SK-N-SH (cell line): ENCODE measurements around the gene CSRP1. TPM values are rescaled to one million over a fixed set of nuclear protein-coding genes. Genes with fewer than 3 reads are reported as not detected.

Experiments used
- CTCF ChIA-PET: fragments of 300-600, 350-600 bp; formaldehyde crosslinking; extraction: SDS; loops from one replicate; lab custom pipeline; 2021; lab: Yijun Ruan, JAX
- POLR2A ChIA-PET: fragments of 350-600 bp; sonication (Branson Sonifier 250); formaldehyde crosslinking; extraction: SDS; loops from one replicate; lab custom pipeline; 2020; ENCODE audit warnings: antibody characterized with exemption, inconsistent platforms; lab: Yijun Ruan, JAX
- DNase-seq: peaks from one replicate; pipeline ENCODE4 v3.0.0; 2012
- H2AFZ ChIP-seq: fragments of 200-600 bp; sonication (generic); 2 replicates; pipeline ENCODE4 v1.8.1; 2016; ENCODE audit warnings: antibody characterized with exemption, mild to moderate bottlenecking, low read depth
- H3F3A ChIP-seq: fragments of 200-600 bp; sonication (generic); replicated peaks from 2 replicates; pipeline ENCODE3; 2016; ENCODE audit warnings: antibody characterized with exemption, mild to moderate bottlenecking; ENCODE audit not compliant: insufficient read depth
- H3K27ac ChIP-seq, 2 experiments: fragments of 200-500 bp in 1 of 2; fragments of 200-600 bp in 1 of 2; sonication (Bioruptor generic) in 1 of 2; sonication (generic), shearing (Covaris generic) in 1 of 2; 2 replicates each; pipeline versions ENCODE4 v1.5.1 to v1.6.1; 2014 to 2016; ENCODE audit warnings: low read depth in 2 of 2, inconsistent platforms in 1 of 2, low read length in 1 of 2, mild to moderate bottlenecking in 1 of 2, mixed read lengths in 1 of 2
- H3K27me3 ChIP-seq: fragments of 200-600 bp; sonication (generic), shearing (Covaris generic); 2 replicates; pipeline ENCODE4 v1.6.1; 2016; ENCODE audit warnings: mixed run types; ENCODE audit not compliant: insufficient read depth
- H3K36me3 ChIP-seq, 2 experiments: fragments of 200-500 bp in 1 of 2; fragments of 200-600 bp in 1 of 2; sonication (Bioruptor generic) in 1 of 2; sonication (generic) in 1 of 2; replicated peaks in 1 of 2; 2 replicates each; pipeline versions ENCODE3 to v1.5.1; 2014 to 2016; ENCODE audit warnings: low read length in 1 of 2, mild to moderate bottlenecking in 1 of 2; ENCODE audit not compliant: insufficient read depth in 2 of 2, control insufficient read depth in 1 of 2
- H3K4me1 ChIP-seq, 2 experiments: fragments of 200-500 bp in 1 of 2; fragments of 200-600 bp in 1 of 2; sonication (Bioruptor generic) in 1 of 2; sonication (generic), shearing (Covaris generic) in 1 of 2; 2 replicates each; pipeline versions ENCODE4 v1.5.1 to v1.6.1; 2014 to 2016; ENCODE audit warnings: low read depth in 1 of 2, low read length in 1 of 2, mixed run types in 1 of 2; ENCODE audit not compliant: insufficient read depth in 2 of 2, control insufficient read depth in 1 of 2
- H3K4me2 ChIP-seq: fragments of 200-600 bp; sonication (generic), shearing (Covaris generic); 2 replicates; pipeline ENCODE4 v1.6.1; 2017; ENCODE audit warnings: mixed run types
- H3K4me3 ChIP-seq, 2 experiments: fragments of 200-500 bp in 1 of 2; fragments of 200-600 bp in 1 of 2; sonication (Bioruptor generic) in 1 of 2; sonication (generic), shearing (Covaris generic) in 1 of 2; 2 replicates each; pipeline versions ENCODE4 v1.5.1 to v1.8.1; 2014 to 2016; ENCODE audit warnings: low read depth in 2 of 2, inconsistent platforms in 1 of 2, low read length in 1 of 2, mild to moderate bottlenecking in 1 of 2, mixed read lengths in 1 of 2, moderate library complexity in 1 of 2
- H3K79me2 ChIP-seq: fragments of 200-600 bp; sonication (generic); 2 replicates; pipeline ENCODE4 v1.8.1; 2017; ENCODE audit warnings: mild to moderate bottlenecking; ENCODE audit not compliant: insufficient read depth
- H3K9ac ChIP-seq: fragments of 200-600 bp; sonication (generic); 2 replicates; pipeline ENCODE4 v1.6.1; 2017; ENCODE audit warnings: mixed run types
- H3K9me2 ChIP-seq: fragments of 200-600 bp; sonication (generic); 2 replicates; pipeline ENCODE4 v1.6.1; 2017; ENCODE audit warnings: mixed run types
- H3K9me3 ChIP-seq: fragments of 200-600 bp; sonication (generic); 2 replicates; pipeline ENCODE4 v1.6.1; 2017; ENCODE audit warnings: mixed run types, mild to moderate bottlenecking, moderate library complexity
- H4K20me1 ChIP-seq: fragments of 200-600 bp; sonication (generic); 2 replicates; pipeline ENCODE4 v1.6.1; 2017; ENCODE audit warnings: mild to moderate bottlenecking, mixed run types; ENCODE audit not compliant: insufficient read depth
- CHD2 ChIP-seq: fragments of 150-350 bp; IDR thresholded peaks from 2 replicates; pipeline ENCODE4 v1.6.1; 2018; ENCODE audit warnings: low read length; ENCODE audit not compliant: partially characterized antibody
- CTCF ChIP-seq: fragments of 200-600 bp; sonication (generic); IDR thresholded peaks from 2 replicates; pipeline ENCODE4 v1.6.1; 2017; ENCODE audit warnings: antibody characterized with exemption, mild to moderate bottlenecking, moderate library complexity
- ELF1 ChIP-seq: IDR thresholded peaks from 2 replicates; pipeline ENCODE4 v1.4.0; 2012
- EP300 ChIP-seq, 2 experiments: IDR thresholded peaks; 2 replicates each; pipeline versions ENCODE4 v1.4.0 to v1.6.1; 2012; ENCODE audit warnings: borderline replicate concordance in 1 of 2, low read depth in 1 of 2, low read length in 1 of 2
- EZH2phosphoT487 ChIP-seq: fragments of 200-600 bp; sonication (generic); IDR thresholded peaks from 2 replicates; pipeline ENCODE4 v1.6.1; 2017; ENCODE audit warnings: low read depth, mixed run types, mild to moderate bottlenecking, antibody characterized with exemption, moderate library complexity, borderline replicate concordance
- FOSL2 ChIP-seq: IDR thresholded peaks from 2 replicates; pipeline ENCODE4 v1.4.0; 2012; ENCODE audit warnings: low read depth, mild to moderate bottlenecking, moderate library complexity, borderline replicate concordance
- FOXJ3 ChIP-seq: sonication (generic); formaldehyde crosslinking; IDR thresholded peaks from 2 replicates; pipeline ENCODE4 v1.5.1; 2020; ENCODE audit warnings: mild to moderate bottlenecking, missing genetic modification reagents
- GABPA ChIP-seq: IDR thresholded peaks from 2 replicates; pipeline ENCODE4 v1.4.0; 2012; ENCODE audit warnings: low read depth, mild to moderate bottlenecking
- JUND ChIP-seq: IDR thresholded peaks from 2 replicates; pipeline ENCODE4 v1.4.0; 2012
- MXI1 ChIP-seq: IDR thresholded peaks from 2 replicates; pipeline ENCODE4 v1.6.1; 2012; ENCODE audit warnings: mild to moderate bottlenecking, low read depth, low read length, improper control_type of control experiment
- NFIC ChIP-seq: IDR thresholded peaks from 2 replicates; pipeline ENCODE4 v1.4.0; 2012; ENCODE audit warnings: borderline replicate concordance
- NRF1 ChIP-seq: IDR thresholded peaks from 2 replicates; pipeline ENCODE4 v1.6.1; 2012; ENCODE audit warnings: low read depth, mild to moderate bottlenecking, low read length
- RCOR1 ChIP-seq: fragments of 150-350 bp; IDR thresholded peaks from 2 replicates; pipeline ENCODE4 v1.6.1; 2017; ENCODE audit warnings: antibody characterized with exemption, low read length
- RFX5 ChIP-seq: IDR thresholded peaks from 2 replicates; pipeline ENCODE4 v1.6.1; 2012; ENCODE audit warnings: mild to moderate bottlenecking, improper control_type of control experiment, low read length
- SIN3A ChIP-seq: IDR thresholded peaks from 2 replicates; pipeline ENCODE4 v1.6.1; 2012; ENCODE audit warnings: low read depth, mild to moderate bottlenecking, low read length, moderate library complexity, borderline replicate concordance
- SMC3 ChIP-seq: IDR thresholded peaks from 2 replicates; pipeline ENCODE4 v1.6.1; 2012; ENCODE audit warnings: low read depth, low read length, improper control_type of control experiment
- TAF1 ChIP-seq: IDR thresholded peaks from 2 replicates; pipeline ENCODE4 v1.6.1; 2012; ENCODE audit warnings: low read depth, mild to moderate bottlenecking, low read length, moderate library complexity, borderline replicate concordance
- TCF12 ChIP-seq: IDR thresholded peaks from 2 replicates; pipeline ENCODE4 v1.4.0; 2012
- USF2 ChIP-seq: fragments of 150-350 bp; IDR thresholded peaks from 2 replicates; pipeline ENCODE4 v1.6.1; 2017; ENCODE audit warnings: antibody characterized with exemption, low read length, low read depth, borderline replicate concordance
- YY1 ChIP-seq: IDR thresholded peaks from 2 replicates; pipeline ENCODE4 v1.4.0; 2012; ENCODE audit warnings: low read depth, mild to moderate bottlenecking
- WGBS: methylation state at CpG from one replicate; pipeline ENCODE4 v1.1.6; 2017; ENCODE audit warnings: low lambda C conversion rate; 5-methylcytosine and 5-hydroxymethylcytosine counted together
- polyA plus RNA-seq, 3 experiments: library from polyadenylated mRNA; depleted of rRNA; stranded (reverse); fragments of >200 nt; gene quantifications; 2 replicates each; pipeline ENCODE4 v1.2.3, GENCODE V29; 2012
- TF ChIP-seq, protein P1 (sequence below): IDR thresholded peaks from 2 replicates; pipeline ENCODE4; 2012
- TF ChIP-seq, protein P2 (sequence below): fragments of 150-350 bp; IDR thresholded peaks from 2 replicates; pipeline ENCODE4 v1.6.1; 2016; ENCODE audit warnings: mild to moderate bottlenecking, low read depth, low read length
- TF ChIP-seq, protein P3 (sequence below): IDR thresholded peaks from 2 replicates; pipeline ENCODE4 v1.6.1; 2012; ENCODE audit warnings: mild to moderate bottlenecking, low read depth, low read length, moderate library complexity
- TF ChIP-seq, protein P4 (sequence below): IDR thresholded peaks from 2 replicates; pipeline ENCODE4 v1.4.0; 2012; ENCODE audit warnings: low read depth

The CSRP1 gene
- polyA plus RNA-seq, 1 of the 3 experiments (the other 2 are of a cell fraction), result 373 TPM

DNA sequence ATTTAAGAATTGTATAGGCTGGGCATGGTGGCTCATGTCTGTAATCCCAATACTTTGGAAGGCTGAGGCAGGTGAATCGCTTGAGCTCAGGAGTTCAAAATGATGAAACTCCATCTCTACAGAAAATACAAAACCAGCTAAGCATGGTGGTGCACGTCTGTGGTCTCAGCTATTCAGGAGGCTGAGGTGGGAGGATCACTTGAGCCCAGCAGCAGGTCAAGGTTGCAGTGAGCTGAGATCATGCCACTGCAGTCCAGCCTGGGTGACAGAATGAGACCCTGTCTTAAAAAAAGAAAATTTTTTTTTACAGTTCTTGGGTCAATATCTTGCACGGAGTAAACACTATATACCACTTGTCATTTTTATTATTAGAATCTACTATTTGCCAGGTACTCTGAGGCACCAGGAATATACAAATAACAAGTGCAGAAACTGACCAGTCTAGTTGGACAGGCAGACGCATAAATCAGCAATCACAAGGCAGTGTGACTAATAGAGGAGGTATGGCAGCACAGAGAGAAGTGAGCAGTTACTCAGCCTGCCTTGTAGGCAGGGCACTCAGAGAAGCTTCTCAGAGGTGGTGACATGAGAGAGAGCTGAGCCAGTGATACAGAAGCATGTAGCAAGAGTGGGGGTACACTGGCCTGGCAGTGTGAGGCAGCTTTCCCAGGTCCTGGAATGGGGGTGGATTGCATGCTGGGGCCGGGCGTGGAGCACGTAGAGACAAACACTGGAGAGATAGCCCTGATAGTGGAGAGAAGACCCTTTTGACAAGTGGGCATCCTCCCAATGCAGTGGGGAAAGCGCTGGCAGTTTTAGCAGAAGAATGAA, 45.9 kb downstream of the CSRP1 start:
- Histone ChIP-seq H3K36me3 (peaks cover 13 to 20% of the 10 kb centered on the region in 2 experiments), H3F3A (peaks cover 54% of the 10 kb centered on the region), H3K4me2 (peak overlapping the region; percentile 69), H3K4me1 (peaks cover 13 to 47% of the 10 kb centered on the region in 2 experiments; a peak in 3 of 4 replicates), H3K27ac (peak overlapping the region; percentile 92 to 98), H3K9me3 (no peaks in the 10 kb centered on the region), H4K20me1 (peaks cover 12% of the 10 kb centered on the region), H2AFZ (no peak overlapping the region), H3K9ac (peak overlapping the region; percentile 65), H3K4me3 (peak overlapping the region in 1 of 2 experiments; percentile 4; a peak in 1 of 4 replicates), H3K79me2 (peaks cover 18% of the 10 kb centered on the region), H3K9me2 (no peaks in the 10 kb centered on the region), H3K27me3 (no peaks in the 10 kb centered on the region)
- 34% methylated on average over 8 of the region's 8 CpGs for WGBS
- POLR2A ChIA-PET, result interaction anchor here (2.2 kb wide), 1 partner anchor 8 kb away, joined by 9 read pairs; the partner anchor contains the start of gene PHLDA3
- no peak for DNase-seq
- CTCF ChIA-PET, result interaction anchor here (0.9 to 5.5 kb wide), 6 partner anchors 13 to 70 kb away, joined by 3 to 24 read pairs (median 8); no protein-coding TSS in a partner anchor
- TF ChIP-seq FOXJ3 (CRISPR knock-in tag), result no peak
- no peak for TF ChIP-seq SMC3
- no peak for TF ChIP-seq RCOR1
- no peak for TF ChIP-seq CTCF
- TF ChIP-seq GABPA, result no peak
- TF ChIP-seq NFIC, result peak; percentile 37; the same call in 1 of the 2 replicates
- TF ChIP-seq TCF12, result peak; percentile 87
- TF ChIP-seq, protein P1, sequence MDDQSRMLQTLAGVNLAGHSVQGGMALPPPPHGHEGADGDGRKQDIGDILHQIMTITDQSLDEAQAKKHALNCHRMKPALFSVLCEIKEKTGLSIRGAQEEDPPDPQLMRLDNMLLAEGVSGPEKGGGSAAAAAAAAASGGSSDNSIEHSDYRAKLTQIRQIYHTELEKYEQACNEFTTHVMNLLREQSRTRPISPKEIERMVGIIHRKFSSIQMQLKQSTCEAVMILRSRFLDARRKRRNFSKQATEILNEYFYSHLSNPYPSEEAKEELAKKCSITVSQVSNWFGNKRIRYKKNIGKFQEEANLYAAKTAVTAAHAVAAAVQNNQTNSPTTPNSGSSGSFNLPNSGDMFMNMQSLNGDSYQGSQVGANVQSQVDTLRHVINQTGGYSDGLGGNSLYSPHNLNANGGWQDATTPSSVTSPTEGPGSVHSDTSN, result peak; percentile 98
- TF ChIP-seq, protein P2, sequence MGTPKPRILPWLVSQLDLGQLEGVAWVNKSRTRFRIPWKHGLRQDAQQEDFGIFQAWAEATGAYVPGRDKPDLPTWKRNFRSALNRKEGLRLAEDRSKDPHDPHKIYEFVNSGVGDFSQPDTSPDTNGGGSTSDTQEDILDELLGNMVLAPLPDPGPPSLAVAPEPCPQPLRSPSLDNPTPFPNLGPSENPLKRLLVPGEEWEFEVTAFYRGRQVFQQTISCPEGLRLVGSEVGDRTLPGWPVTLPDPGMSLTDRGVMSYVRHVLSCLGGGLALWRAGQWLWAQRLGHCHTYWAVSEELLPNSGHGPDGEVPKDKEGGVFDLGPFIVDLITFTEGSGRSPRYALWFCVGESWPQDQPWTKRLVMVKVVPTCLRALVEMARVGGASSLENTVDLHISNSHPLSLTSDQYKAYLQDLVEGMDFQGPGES, result no peak
- TF ChIP-seq FOSL2, result peak; percentile 91
- TF ChIP-seq, protein P3, sequence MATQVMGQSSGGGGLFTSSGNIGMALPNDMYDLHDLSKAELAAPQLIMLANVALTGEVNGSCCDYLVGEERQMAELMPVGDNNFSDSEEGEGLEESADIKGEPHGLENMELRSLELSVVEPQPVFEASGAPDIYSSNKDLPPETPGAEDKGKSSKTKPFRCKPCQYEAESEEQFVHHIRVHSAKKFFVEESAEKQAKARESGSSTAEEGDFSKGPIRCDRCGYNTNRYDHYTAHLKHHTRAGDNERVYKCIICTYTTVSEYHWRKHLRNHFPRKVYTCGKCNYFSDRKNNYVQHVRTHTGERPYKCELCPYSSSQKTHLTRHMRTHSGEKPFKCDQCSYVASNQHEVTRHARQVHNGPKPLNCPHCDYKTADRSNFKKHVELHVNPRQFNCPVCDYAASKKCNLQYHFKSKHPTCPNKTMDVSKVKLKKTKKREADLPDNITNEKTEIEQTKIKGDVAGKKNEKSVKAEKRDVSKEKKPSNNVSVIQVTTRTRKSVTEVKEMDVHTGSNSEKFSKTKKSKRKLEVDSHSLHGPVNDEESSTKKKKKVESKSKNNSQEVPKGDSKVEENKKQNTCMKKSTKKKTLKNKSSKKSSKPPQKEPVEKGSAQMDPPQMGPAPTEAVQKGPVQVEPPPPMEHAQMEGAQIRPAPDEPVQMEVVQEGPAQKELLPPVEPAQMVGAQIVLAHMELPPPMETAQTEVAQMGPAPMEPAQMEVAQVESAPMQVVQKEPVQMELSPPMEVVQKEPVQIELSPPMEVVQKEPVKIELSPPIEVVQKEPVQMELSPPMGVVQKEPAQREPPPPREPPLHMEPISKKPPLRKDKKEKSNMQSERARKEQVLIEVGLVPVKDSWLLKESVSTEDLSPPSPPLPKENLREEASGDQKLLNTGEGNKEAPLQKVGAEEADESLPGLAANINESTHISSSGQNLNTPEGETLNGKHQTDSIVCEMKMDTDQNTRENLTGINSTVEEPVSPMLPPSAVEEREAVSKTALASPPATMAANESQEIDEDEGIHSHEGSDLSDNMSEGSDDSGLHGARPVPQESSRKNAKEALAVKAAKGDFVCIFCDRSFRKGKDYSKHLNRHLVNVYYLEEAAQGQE, result peak; percentile 78
- no peak for TF ChIP-seq RFX5
- peak; percentile 27 to 76; a peak in 2 of 4 replicates for TF ChIP-seq EP300 (IDR thresholded peaks at IDR 0.05; ENCODE audit: borderline replicate concordance in 1 of 2, low read depth in 1 of 2, low read length in 1 of 2)
- no peak for TF ChIP-seq ELF1
- TF ChIP-seq MXI1, result no peak
- peak; percentile 69; the same call in 1 of the 2 replicates for TF ChIP-seq SIN3A
- no peak for TF ChIP-seq NRF1
- TF ChIP-seq JUND, result peak; percentile 98
- TF ChIP-seq EZH2phosphoT487, result no peak
- no peak for TF ChIP-seq USF2
- TF ChIP-seq CHD2, result no peak
- no peak for TF ChIP-seq TAF1
- TF ChIP-seq YY1, result no peak
- TF ChIP-seq, protein P4, sequence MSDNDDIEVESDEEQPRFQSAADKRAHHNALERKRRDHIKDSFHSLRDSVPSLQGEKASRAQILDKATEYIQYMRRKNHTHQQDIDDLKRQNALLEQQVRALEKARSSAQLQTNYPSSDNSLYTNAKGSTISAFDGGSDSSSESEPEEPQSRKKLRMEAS, result peak; percentile 75
